Aorta (tissue), 5 donors: ENCODE measurements around the gene NF2. TPM values are rescaled to one million over a fixed set of nuclear protein-coding genes. Genes with fewer than 3 reads are reported as not detected.

Experiments
- ATAC-seq: fragments of 200-7000 bp; cut with Tn5 transposase; one replicate; pipeline ENCODE4 v1.9.1; 2022; ENCODE audit warnings: moderate library complexity; ENCODE audit not compliant: low FRiP score
- DNase-seq, 2 donors: peaks; one replicate each; pipeline ENCODE4 v3.0.0-alpha.2; 2020
- H3K27ac ChIP-seq, 2 donors: one replicate each; pipeline ENCODE4 v1.5.1; 2013; ENCODE audit warnings: low read length in 2 of 2, mild to moderate bottlenecking in 2 of 2, moderate library complexity in 2 of 2, control low read depth in 1 of 2, inconsistent platforms in 1 of 2, low read depth in 1 of 2
- H3K27me3 ChIP-seq, 2 donors: one replicate each; pipeline ENCODE4 v1.6.1; 2013; ENCODE audit warnings: control low read depth in 1 of 2, low read length in 1 of 2, mild to moderate bottlenecking in 1 of 2, moderate library complexity in 1 of 2; ENCODE audit not compliant: insufficient read depth in 2 of 2, control insufficient read depth in 1 of 2
- H3K36me3 ChIP-seq, 2 donors: one replicate each; pipeline ENCODE4 v1.6.1; 2013; ENCODE audit warnings: control low read depth in 1 of 2, low read length in 1 of 2, mild to moderate bottlenecking in 1 of 2; ENCODE audit not compliant: insufficient read depth in 2 of 2, control insufficient read depth in 1 of 2
- H3K4me1 ChIP-seq, 2 donors: one replicate each; pipeline ENCODE4 v1.6.1; 2013; ENCODE audit warnings: low read length in 2 of 2, control low read depth in 1 of 2, mild to moderate bottlenecking in 1 of 2, moderate library complexity in 1 of 2; ENCODE audit not compliant: insufficient read depth in 2 of 2, control insufficient read depth in 1 of 2
- H3K4me3 ChIP-seq, 2 donors: one replicate each; pipeline ENCODE4 v1.5.1; 2013; ENCODE audit warnings: low read length in 2 of 2, control low read depth in 1 of 2, mild to moderate bottlenecking in 1 of 2
- H3K9me3 ChIP-seq: one replicate; pipeline ENCODE4 v1.6.1; 2013; ENCODE audit warnings: mild to moderate bottlenecking, low read length; ENCODE audit not compliant: control insufficient read depth
- WGBS, 2 donors: extraction: QIAGEN DNeasy Blood & Tissue Kit; methylation state at CpG; one replicate each; pipeline ENCODE4 v1.1.7; 2013; 5-methylcytosine and 5-hydroxymethylcytosine counted together
- intact Hi-C, 2 donors: fragments of 100-400 bp; cut with DNase I; formaldehyde crosslinking; loops; one replicate each; pipeline versions ENCODE4 v1.14.2 to v1.15.0; 2022
- polyA plus RNA-seq, 2 donors: library from polyadenylated mRNA; stranded (reverse); fragments of 200-250 nt; gene quantifications; one replicate each; pipeline ENCODE4 v1.2.3, GENCODE V29; 2013
- total RNA-seq, 2 donors: library from RNA; stranded (reverse); fragmentation: NEBNext Ultra II Directional; extraction: Animal tissue kit (Norgen Biotek cat#: 25700); gene quantifications; one replicate each; pipeline ENCODE4 v1.2.1, GENCODE V29; 2021
- donor health status: healthy with polysubstance abuse.
- donor health status: Bipolar disorder and iron deficiency.
- donor health status: DM: no; HTN: no; CAD: no.
- donor health status: DM: no; HTN: no; CAD: no.
- donor health status: DM: yes; HTN: yes; CAD: no.

Gene NF2
- total and polyA plus RNA-seq, 4 donors, result 5.0 to 35.6 (median 22.4) TPM

DNA sequence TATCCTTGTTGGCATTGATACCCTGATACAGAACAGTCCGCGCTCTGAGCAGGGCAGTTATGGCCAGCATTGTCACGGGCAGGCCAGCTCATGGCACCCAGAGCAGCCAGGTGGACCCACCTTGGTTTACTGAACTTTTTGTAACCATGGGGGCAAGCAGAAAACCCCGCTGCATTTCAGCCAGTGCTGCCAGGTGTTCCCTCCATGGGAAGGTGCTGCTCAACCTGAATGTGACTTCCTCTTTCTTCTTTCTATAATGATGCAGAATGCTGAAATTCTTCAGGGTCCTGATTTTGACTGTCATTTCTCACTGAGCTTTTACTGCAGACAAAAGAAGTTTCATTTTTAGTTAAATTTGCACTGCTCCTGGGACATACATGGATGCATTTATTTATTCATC lies 80.8 kb downstream of the NF2 start:
- ATAC-seq (no peak), DNase-seq (no peak)
- Histone ChIP-seq H3K9me3 (no peaks in the 10 kb centered on the region), H3K27ac (no peak overlapping the region), H3K4me3 (no peak overlapping the region), H3K4me1 (no peaks in the 10 kb centered on the region), H3K36me3 (no peaks in the 10 kb centered on the region), H3K27me3 (no peaks in the 10 kb centered on the region)
- 97 to 98% methylated on average over 4 of the region's 4 CpGs for WGBS, 2 donors
- intact Hi-C loops, result no loop called here

GRCh38 chr22:29689206-29689879 lies 85.9 kb downstream of the NF2 start:
- no peak overlapping the region for H3K27ac ChIP-seq
- no peaks in the 10 kb centered on the region for H3K36me3 ChIP-seq
- H3K27me3 ChIP-seq, result no peaks in the 10 kb centered on the region
- H3K9me3 ChIP-seq, result no peaks in the 10 kb centered on the region
- 74 to 80% methylated on average over 5 of the region's 5 CpGs for whole genome bisulfite sequencing, 2 donors
- DNase-seq (no peak), ATAC-seq (no peak)
- no peak overlapping the region for H3K4me3 ChIP-seq
- intact Hi-C loops, result no loop called here
- H3K4me1 ChIP-seq, result no peaks in the 10 kb centered on the region

DNA sequence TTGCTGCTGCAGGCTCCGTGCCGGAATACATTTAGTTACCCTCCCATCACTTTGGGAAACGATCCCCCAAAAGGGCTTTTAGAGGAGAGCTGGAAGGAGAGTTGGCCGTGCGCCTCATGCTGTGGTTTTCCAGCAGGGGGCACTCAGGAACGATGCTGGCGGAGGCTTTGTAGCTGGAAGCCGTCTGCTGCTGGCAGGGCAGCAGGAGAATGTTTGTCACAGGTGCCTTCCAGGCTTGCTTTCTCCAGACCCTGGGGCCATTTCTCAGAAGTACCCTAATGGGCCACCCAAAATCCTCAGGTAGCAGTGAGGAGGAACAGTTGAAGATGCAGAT lies 86.4 kb downstream of the NF2 start:
- intact Hi-C loops, result no loop called here
- no peaks in the 10 kb centered on the region for H3K36me3 ChIP-seq
- peak; percentile 45 for ATAC-seq
- no peak overlapping the region for H3K4me3 ChIP-seq
- WGBS, 2 donors, result 29% methylated on average over 8 of the region's 8 CpGs
- no peaks in the 10 kb centered on the region for H3K4me1 ChIP-seq
- H3K27me3 ChIP-seq, result no peaks in the 10 kb centered on the region
- no peaks in the 10 kb centered on the region for H3K9me3 ChIP-seq
- H3K27ac ChIP-seq, result no peak overlapping the region
- DNase-seq, result peak in 1 of 2 donors; percentile 62

DNA sequence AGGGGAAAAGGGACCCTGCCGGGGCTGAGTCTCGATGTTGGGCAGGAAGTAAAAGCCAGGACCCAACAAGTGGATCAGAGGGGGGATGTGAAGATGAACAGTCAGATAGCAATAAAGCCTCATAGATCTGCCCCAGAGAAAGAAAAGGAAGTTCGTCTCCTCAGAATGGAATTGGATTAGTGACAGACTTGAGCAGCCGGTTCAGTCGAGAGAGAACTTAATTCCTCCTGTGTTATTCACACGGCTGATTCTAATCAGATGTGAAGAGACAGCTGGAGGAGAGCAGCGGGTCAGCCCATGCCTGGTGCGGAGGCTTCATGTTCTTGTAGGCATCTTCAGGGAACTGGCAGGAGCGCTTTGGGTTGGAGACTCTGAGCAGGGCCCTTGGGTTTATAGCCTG lies 87.0 kb downstream of the NF2 start:
- H3K36me3 ChIP-seq, result peaks cover 0 to 4% of the 10 kb centered on the region in 2 donors
- whole genome bisulfite sequencing, 2 donors, result 74 to 75% methylated on average over 9 of the region's 9 CpGs

GRCh38 chr22:29691636-29692326 lies 88.3 kb downstream of the NF2 start:
- H3K4me1 ChIP-seq, result no peaks in the 10 kb centered on the region
- no peaks in the 10 kb centered on the region for H3K27me3 ChIP-seq
- H3K27ac ChIP-seq, result no peak overlapping the region
- peaks cover 0 to 4% of the 10 kb centered on the region in 2 donors for H3K36me3 ChIP-seq
- intact Hi-C loops, result no loop called here
- ATAC-seq, result no peak
- no peaks in the 10 kb centered on the region for H3K9me3 ChIP-seq
- no peak overlapping the region for H3K4me3 ChIP-seq
- 87% methylated on average over 13 of the region's 13 CpGs for WGBS, 2 donors
- DNase-seq, result no peak

More for the DNA sequence above, 87.0 kb downstream of the NF2 start:
- no peaks in the 10 kb centered on the region for H3K4me1 ChIP-seq
- no peaks in the 10 kb centered on the region for H3K9me3 ChIP-seq
- H3K4me3 ChIP-seq, result no peak overlapping the region
- ATAC-seq (no peak), DNase-seq (no peak)
- intact Hi-C loops, result no loop called here
- no peaks in the 10 kb centered on the region for H3K27me3 ChIP-seq
- no peak overlapping the region for H3K27ac ChIP-seq

DNA sequence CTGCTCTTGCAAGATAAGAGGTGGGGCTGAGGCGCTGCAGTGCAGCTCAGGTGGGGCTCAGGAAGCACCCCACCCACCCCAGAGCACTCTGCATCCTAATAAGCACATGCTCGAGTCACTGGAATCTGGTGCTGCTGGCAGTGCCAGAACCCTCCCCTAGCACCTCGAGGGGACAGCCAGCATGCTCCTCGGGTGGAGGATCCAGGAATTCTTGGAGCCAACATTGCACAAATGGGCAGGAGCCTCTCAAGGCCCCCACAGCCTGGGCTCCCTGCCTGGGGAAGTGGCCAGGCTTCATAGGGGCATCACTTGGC lies 88.9 kb downstream of the NF2 start:
- ATAC-seq (no peak), DNase-seq (no peak)
- Histone ChIP-seq H3K4me1 (no peaks in the 10 kb centered on the region), H3K4me3 (no peak overlapping the region), H3K27ac (no peak overlapping the region), H3K9me3 (no peaks in the 10 kb centered on the region), H3K27me3 (no peaks in the 10 kb centered on the region), H3K36me3 (peaks cover 0 to 4% of the 10 kb centered on the region in 2 donors)
- 50 to 54% methylated on average over 4 of the region's 4 CpGs for WGBS, 2 donors
- intact Hi-C loops, result no loop called here

- Histone ChIP-seq H3K9me3 (no peaks in the 10 kb centered on the region), H3K4me1 (no peaks in the 10 kb centered on the region), H3K27me3 (no peaks in the 10 kb centered on the region), H3K4me3 (no peak overlapping the region), H3K27ac (no peak overlapping the region), H3K36me3 (peaks cover 0 to 4% of the 10 kb centered on the region in 2 donors)
- DNase-seq (no peak), ATAC-seq (no peak)
- intact Hi-C loops, result no loop called here
- 82 to 84% methylated on average over 8 of the region's 8 CpGs for WGBS, 2 donors
These were observed 89.7 kb downstream of the NF2 start for GRCh38 chr22:29693161-29693560.

DNA sequence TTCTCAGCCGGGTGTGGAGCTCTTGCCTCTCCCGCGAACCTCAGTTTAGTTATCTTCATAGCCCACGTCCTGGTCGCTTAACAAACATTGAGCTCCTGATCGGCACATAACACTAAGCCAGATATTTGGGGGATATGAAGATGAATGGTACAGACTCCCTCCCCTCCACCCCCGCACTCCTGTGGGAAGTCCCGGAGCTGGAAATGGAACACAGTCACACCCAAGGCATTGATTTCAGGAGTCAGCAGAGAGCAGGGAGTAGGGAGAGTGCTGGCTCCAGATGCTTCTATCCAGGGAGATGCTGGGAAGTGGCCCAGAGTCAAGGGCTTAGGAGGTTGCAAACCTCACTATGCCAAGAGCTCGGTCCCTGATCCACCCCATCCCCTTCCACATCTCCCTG lies 90.2 kb downstream of the NF2 start:
- Histone ChIP-seq H3K9me3 (no peaks in the 10 kb centered on the region), H3K4me1 (no peaks in the 10 kb centered on the region), H3K36me3 (peaks cover 0 to 4% of the 10 kb centered on the region in 2 donors), H3K4me3 (no peak overlapping the region), H3K27me3 (no peaks in the 10 kb centered on the region), H3K27ac (no peak overlapping the region)
- DNase-seq (no peak), ATAC-seq (no peak)
- intact Hi-C loops, result no loop called here
- WGBS, 2 donors, result 76 to 79% methylated on average over 9 of the region's 9 CpGs
